Stimulated activated naive CD8-positive, alpha-beta T cell treated with anti-CD3 and anti-CD28 coated beads, Interleukin-15, amount 100 ng/mL, for 72 hours (primary cell): Measurements from ENCODE around the gene MGRN1.
A peak's percentile ranks its signal among the peaks of the same experiment; 100 is the strongest.
"Not testable (repeated sequence)": the region's sequence is repeated elsewhere in the genome, so short reads cannot be mapped to it uniquely, and the experiment has no call there.

Experiments
- ATAC-seq: fragments of 150-1000 bp; cut with Tn5 transposase; 2 replicates; pipeline ENCODE4 v1.10.0; 2021; ENCODE audit warnings: mild to moderate bottlenecking, moderate library complexity
- DNase-seq, 2 donors: peaks; one replicate each; pipeline ENCODE4 v3.0.0; 2021 to 2022
- H3K27ac Mint-ChIP-seq, 2 donors: one replicate each; pipeline ENCODE4 v1.8.0; 2022; ENCODE audit warnings: mild to moderate bottlenecking in 2 of 2, mixed read lengths in 2 of 2, moderate library complexity in 2 of 2
- H3K27me3 Mint-ChIP-seq: one replicate; pipeline ENCODE4 v1.8.0; 2022; ENCODE audit warnings: mixed read lengths
- H3K4me1 Mint-ChIP-seq: one replicate; pipeline ENCODE4 v1.8.0; 2022; ENCODE audit warnings: mild to moderate bottlenecking, mixed read lengths
- H3K4me3 Mint-ChIP-seq, 2 donors: one replicate each; pipeline ENCODE4 v1.8.0; 2022; ENCODE audit warnings: mild to moderate bottlenecking in 2 of 2, mixed read lengths in 2 of 2, moderate library complexity in 1 of 2
- H3K9me3 Mint-ChIP-seq, 2 donors: one replicate each; pipeline ENCODE4 v1.8.0; 2022; ENCODE audit warnings: mixed read lengths in 2 of 2

The MGRN1 gene

GRCh38 chr16:4723071-4723767, 98.6 kb downstream of the MGRN1 start:
- Mint-ChIP-seq H3K4me3 (no peak overlapping the region), H3K4me1 (no peaks in the 10 kb centered on the region), H3K27me3 (no peaks in the 10 kb centered on the region), H3K9me3 (no peaks in the 10 kb centered on the region), H3K27ac (no peak overlapping the region)
- DNase-seq (no peak), ATAC-seq (no peak)

GRCh38 chr16:4724661-4725270, 100.1 kb downstream of the MGRN1 start:
- Mint-ChIP-seq H3K4me1 (no peaks in the 10 kb centered on the region), H3K27ac (no peak overlapping the region), H3K27me3 (no peaks in the 10 kb centered on the region), H3K9me3 (no peaks in the 10 kb centered on the region), H3K4me3 (no peak overlapping the region)
- ATAC-seq (no peak), DNase-seq (no peak)

- ATAC-seq (no peak), DNase-seq (no peak)
- H3K27ac Mint-ChIP-seq = peak overlapping the region in 1 of 2 donors; percentile 68
- H3K9me3 Mint-ChIP-seq = no peaks in the 10 kb centered on the region
- H3K4me3 Mint-ChIP-seq = no peak overlapping the region
- H3K4me1 Mint-ChIP-seq = no peaks in the 10 kb centered on the region
- H3K27me3 Mint-ChIP-seq = no peaks in the 10 kb centered on the region
Observed at GRCh38 chr16:4726616-4727015, 102.0 kb downstream of the MGRN1 start.

- Mint-ChIP-seq H3K27me3 (no peaks in the 10 kb centered on the region), H3K9me3 (no peaks in the 10 kb centered on the region), H3K4me1 (peaks cover 12% of the 10 kb centered on the region), H3K4me3 (no peak overlapping the region), H3K27ac (peak overlapping the region in 1 of 2 donors; percentile 17)
- no peak for DNase-seq
- no peak for ATAC-seq
Observed at GRCh38 chr16:4728676-4729075, 104.0 kb downstream of the MGRN1 start.

GRCh38 chr16:4729876-4730275, 105.2 kb downstream of the MGRN1 start:
- no peak for ATAC-seq
- no peaks in the 10 kb centered on the region for H3K27me3 Mint-ChIP-seq
- H3K27ac Mint-ChIP-seq = no peak overlapping the region
- H3K4me1 Mint-ChIP-seq = peaks cover 13% of the 10 kb centered on the region
- no peak for DNase-seq
- no peak overlapping the region for H3K4me3 Mint-ChIP-seq
- H3K9me3 Mint-ChIP-seq = no peaks in the 10 kb centered on the region

- Mint-ChIP-seq H3K27me3 (no peaks in the 10 kb centered on the region), H3K27ac (peak overlapping the region; percentile 74 to 97), H3K4me3 (peak overlapping the region; percentile 83 to 95), H3K9me3 (no peaks in the 10 kb centered on the region), H3K4me1 (peaks cover 21% of the 10 kb centered on the region)
- no peak for ATAC-seq
- no peak for DNase-seq
Observed at GRCh38 chr16:4733211-4733742, 108.7 kb downstream of the MGRN1 start.

- peak; percentile 24 for ATAC-seq
- no peak for DNase-seq
- H3K9me3 Mint-ChIP-seq = no peaks in the 10 kb centered on the region
- H3K4me3 Mint-ChIP-seq = peak overlapping the region; percentile 83 to 95
- H3K4me1 Mint-ChIP-seq = peaks cover 21% of the 10 kb centered on the region
- H3K27ac Mint-ChIP-seq = peak overlapping the region in 1 of 2 donors; percentile 97
- H3K27me3 Mint-ChIP-seq = no peaks in the 10 kb centered on the region
Observed at GRCh38 chr16:4733747-4734062, 109.1 kb downstream of the MGRN1 start.

- peak within 1 kb of the TSS; percentile 78 to 97 for H3K27ac Mint-ChIP-seq
- DNase-seq (peak; percentile 76 to 77), ATAC-seq (peak; percentile 86)
- peaks cover 21% of the 10 kb centered on the region for H3K4me1 Mint-ChIP-seq
- peak within 1 kb of the TSS; percentile 83 to 95 for H3K4me3 Mint-ChIP-seq
- H3K27me3 Mint-ChIP-seq = no peaks in the 10 kb centered on the region
- no peaks in the 10 kb centered on the region for H3K9me3 Mint-ChIP-seq
Observed at GRCh38 chr16:4734063-4734729, 109.6 kb downstream of the MGRN1 start, which contains the start of the genes ANKS3 and DNAAF8. Gene ANKS3, minus strand, starts transcription at chr16:4734271. Its CDS starts 4,122 bp downstream, at chr16:4730149. Gene DNAAF8, plus strand, starts transcription at chr16:4734537. Its CDS starts 1,978 bp downstream, at chr16:4736515.

GRCh38 chr16:4734730-4735535, 110.3 kb downstream of the MGRN1 start:
- H3K4me1 Mint-ChIP-seq = peaks cover 21% of the 10 kb centered on the region
- no peaks in the 10 kb centered on the region for H3K27me3 Mint-ChIP-seq
- ATAC-seq = peak; percentile 89
- H3K4me3 Mint-ChIP-seq = peak overlapping the region; percentile 83 to 95
- no peaks in the 10 kb centered on the region for H3K9me3 Mint-ChIP-seq
- H3K27ac Mint-ChIP-seq = peak overlapping the region; percentile 78 to 97
- DNase-seq = peak; percentile 90

GRCh38 chr16:4736546-4736945, 111.9 kb downstream of the MGRN1 start:
- peaks cover 21% of the 10 kb centered on the region for H3K4me1 Mint-ChIP-seq
- no peak for ATAC-seq
- DNase-seq = no peak
- no peak overlapping the region for H3K4me3 Mint-ChIP-seq
- no peaks in the 10 kb centered on the region for H3K9me3 Mint-ChIP-seq
- no peaks in the 10 kb centered on the region for H3K27me3 Mint-ChIP-seq
- H3K27ac Mint-ChIP-seq = no peak overlapping the region

GRCh38 chr16:4737545-4737944, 112.9 kb downstream of the MGRN1 start:
- Mint-ChIP-seq H3K27me3 (no peaks in the 10 kb centered on the region), H3K4me1 (peaks cover 14% of the 10 kb centered on the region), H3K9me3 (no peaks in the 10 kb centered on the region), H3K27ac (no peak overlapping the region), H3K4me3 (no peak overlapping the region)
- ATAC-seq = no peak
- no peak for DNase-seq

- not testable (repeated sequence) for H3K27me3 Mint-ChIP-seq, H3K9me3 Mint-ChIP-seq, H3K27ac Mint-ChIP-seq, ATAC-seq, H3K4me3 Mint-ChIP-seq, DNase-seq
- peaks cover 15% of the 10 kb centered on the region for H3K4me1 Mint-ChIP-seq
Observed at GRCh38 chr16:4738370-4738769, 113.7 kb downstream of the MGRN1 start.
